HG02610 (cell line): ENCODE results near the gene LEMD1.
A peak's percentile ranks its signal among the peaks of the same experiment; 100 is the strongest.
"Not testable (repeated sequence)": the region's sequence is repeated elsewhere in the genome, so short reads cannot be mapped to it uniquely, and the experiment has no call there.

Experiments
- ATAC-seq: cut with Tn5 transposase; IDR thresholded peaks from one replicate; pipeline ENCODE4 v1.9.1; 2021; ENCODE audit warnings: mild to moderate bottlenecking, moderate library complexity; ENCODE audit not compliant: unreplicated experiment

LEMD1 gene

DNA sequence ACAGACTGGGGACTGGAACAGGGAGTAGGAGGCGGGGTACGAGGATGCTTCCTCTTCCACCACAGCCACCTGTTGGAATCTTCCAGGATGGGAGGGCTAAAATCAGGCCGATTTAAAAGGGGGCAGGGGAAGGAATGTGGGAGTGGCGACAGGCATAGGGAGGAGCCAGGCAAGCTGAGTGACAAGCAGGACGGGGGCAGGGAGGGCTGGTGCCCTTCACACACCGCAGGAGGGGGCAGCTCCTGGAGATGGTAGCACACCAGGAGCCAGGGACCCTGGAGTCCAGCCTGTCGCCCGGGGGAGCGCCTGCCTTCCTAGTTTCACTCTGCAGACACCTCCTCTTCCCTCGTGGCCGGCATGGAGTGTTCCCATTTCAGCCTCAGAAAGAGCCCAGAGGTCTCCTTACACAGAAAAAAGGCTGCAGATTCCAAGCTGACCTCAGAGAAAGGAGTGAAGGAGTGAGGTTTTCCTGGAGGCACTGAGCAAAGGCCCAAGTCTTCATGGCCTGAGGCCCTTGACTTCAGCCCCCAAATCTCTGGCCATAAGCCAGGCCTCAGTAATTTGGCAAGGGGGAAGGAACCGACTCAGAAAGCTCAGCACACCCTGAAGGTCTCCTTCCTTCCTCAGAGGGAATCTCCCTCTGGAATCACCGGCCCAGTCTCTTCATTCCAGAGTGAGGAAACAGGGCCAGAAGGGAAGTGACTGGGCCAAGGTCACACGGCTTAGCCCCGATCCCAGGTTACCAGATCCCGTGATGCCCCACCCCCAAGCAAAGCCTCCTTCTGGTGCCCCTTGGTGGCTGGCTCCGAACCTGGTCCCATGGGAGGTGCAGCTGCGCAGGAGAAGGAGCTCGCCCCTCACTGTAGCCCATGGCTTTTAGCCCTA lies 25.8 kb upstream of the LEMD1 start:
- no peak for ATAC-seq

DNA sequence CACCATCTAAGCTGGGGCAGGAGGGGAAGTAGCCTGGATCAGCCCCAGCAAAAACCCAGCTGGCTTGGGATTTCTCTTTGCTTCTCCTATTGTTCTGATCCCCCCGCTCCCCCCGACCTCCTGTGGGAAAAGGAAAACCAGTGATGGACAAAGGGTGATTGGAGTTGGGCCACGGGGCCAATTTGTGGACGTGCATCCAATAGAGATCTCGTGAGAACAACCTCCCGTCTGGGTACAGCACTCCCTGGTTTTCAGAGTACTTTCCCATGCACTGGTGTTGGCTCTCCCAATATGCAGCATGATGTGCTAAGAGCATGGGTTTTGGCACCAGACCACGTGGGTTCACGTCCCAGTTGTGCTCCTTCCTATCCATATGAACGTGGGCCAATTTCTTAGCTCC lies 25.0 kb upstream of the LEMD1 start:
- ATAC-seq, result no peak

DNA sequence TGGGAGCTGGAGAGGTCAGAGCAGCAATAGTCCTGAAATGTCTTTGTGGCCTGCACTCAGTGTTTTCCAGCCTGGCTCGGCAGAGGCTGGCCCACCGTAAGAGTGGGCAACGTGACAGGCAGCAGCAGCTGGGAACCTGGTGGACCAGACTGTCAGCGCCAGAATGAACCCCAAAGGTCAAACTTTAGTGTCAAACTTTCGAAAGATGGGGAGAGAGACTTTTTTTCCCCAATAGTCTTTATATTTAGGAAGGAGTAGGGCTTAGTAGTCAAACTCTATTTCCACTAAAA lies 23.7 kb upstream of the LEMD1 start:
- ATAC-seq, result no peak

DNA sequence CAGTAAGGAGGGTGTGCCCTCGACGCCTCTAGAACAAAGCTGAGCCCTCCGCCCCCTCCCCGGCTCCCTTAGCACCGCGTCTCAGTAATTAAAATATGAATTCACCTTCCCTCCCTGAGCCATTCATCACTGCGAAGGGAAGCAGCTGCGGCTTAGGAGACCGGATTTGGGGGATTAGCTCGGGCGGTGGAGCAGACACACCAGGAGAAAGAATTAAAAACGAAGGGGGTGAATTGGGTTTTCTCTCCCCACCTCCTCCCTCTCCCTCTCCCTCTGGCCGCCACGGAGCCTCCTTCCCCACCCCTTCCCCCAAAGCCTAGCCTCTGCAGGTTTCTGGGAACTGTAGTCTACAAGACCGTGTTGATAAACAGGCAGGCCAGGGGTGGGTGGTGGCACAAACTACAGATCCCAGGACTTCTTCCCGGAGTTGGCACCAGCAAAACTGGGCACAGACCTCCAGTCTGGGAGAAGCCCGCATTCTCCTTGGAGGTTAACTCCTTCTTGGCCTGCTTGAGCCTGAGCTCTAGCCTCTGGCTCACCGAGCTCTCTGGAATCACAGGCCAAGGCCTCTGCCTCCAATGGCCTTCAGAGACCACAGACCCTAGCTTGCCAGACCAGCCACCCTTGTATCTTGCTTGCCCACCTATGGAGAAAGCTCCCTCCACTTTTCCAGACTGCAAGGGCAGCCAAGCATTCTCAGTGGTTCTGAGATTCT lies 23.2 kb upstream of the LEMD1 start:
- ATAC-seq, result no peak

DNA sequence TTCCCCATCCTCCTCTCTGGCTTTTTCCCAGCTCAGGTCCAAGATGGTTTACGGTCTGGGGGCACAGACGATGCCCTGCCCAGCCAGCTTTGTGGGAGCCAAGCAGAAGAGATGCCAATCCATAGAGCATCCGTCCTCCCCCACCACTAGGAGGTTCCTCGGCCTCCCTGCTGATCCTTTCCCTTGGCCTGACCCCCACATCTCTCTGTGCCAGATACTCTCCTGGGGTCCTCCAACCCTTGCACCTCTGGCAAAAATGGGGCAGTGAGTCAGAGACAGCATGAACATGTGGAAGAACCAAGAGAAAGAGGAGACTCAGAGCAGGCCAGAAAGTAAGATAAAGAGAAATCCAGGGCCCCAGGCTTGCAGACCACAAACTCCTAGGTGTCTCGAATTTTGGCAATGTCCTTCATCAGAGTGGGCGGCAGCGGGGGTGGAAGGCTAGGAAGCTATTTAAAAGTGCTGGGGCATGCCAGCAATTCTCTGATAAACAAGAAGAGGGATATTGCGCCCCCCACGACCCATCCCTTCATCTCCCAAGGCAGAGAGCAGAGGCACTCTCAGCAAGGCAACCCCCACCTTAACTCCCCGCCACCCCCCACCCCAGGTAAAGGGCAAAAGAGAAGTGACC lies 22.6 kb upstream of the LEMD1 start:
- no peak for ATAC-seq

DNA sequence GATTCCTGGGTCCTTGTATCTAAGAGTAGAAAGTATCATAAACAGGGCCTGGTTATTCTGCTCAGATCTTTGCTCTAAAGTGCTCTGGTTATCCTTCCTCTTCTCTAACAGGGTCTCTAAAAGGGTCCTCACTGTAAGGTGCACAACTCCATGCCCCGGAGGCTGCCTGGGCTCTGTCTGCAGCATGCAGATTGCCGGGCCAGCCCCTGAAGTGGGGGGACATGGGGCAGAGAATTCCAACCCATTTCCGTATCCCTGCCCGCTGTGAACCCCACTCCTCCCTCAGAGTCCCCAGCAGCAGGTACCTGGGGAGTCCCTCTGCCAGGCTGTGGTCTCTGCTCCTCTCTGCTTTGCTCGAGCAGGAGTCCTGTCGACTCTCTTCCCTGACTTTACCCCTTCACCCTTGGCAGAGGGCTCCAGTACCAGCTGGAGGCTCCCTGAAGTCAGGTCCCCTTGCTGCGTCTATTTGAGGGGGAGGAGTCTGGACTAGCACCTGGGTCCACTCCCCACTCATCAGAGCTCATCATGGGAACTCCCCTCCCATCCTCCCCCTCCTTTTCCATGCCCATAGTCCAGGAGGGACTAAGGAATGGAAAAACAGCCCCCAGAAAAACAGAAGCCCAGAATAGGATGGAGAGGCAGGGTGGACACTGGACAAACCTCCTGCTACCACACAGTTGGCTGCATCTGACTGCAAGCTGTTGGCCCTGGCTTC lies 21.9 kb upstream of the LEMD1 start:
- ATAC-seq, result no peak

DNA sequence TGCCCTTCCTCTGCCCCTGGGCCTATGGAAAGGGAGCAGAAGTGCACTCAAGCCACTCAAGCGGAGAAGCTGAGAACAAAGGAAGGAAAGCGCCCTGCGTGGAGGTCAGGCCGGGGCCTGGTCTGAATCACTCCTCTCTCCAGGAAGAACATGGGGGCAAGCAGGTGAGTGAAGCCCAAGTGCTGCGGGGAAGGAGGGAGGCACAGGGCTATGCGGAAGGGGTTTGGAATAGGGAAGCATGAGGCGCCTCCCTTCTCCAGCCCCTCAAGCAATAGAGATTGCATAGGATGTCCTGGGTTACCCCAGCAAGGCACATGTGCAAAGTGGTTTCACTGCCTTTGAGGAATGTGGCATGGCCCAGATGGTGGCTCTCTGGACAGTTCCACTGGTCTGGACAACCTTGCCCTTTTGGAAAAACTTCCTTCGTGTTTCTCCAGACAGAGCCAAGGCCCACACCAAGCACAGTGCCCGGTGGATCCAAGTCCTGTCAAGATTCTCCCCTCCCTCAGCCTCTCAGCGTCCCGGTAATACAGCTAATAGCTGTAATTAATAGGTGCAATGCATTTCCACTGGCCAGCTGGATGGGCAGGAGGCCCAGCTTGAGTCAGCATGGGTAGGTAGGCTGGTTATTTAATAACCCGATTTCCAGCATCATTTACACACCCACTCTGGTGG lies 20.3 kb upstream of the LEMD1 start:
- ATAC-seq, result no peak

DNA sequence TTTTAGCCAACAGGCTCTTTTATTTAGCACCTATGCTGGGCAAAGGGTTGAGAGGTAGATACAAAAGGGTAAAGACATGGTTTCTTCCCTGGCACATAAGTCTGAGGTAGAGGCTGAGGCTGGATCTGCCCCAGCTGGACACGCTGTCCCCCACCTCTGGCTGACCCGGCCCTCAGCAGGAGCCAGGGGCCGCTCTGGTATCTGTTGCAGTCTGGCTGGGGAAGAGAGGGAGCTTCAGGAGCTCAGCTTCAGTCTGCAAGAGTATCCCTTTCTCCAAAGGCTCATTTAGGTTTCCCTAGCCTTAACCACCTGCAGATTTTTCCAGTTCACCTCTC lies 19.8 kb upstream of the LEMD1 start:
- ATAC-seq, result no peak

DNA sequence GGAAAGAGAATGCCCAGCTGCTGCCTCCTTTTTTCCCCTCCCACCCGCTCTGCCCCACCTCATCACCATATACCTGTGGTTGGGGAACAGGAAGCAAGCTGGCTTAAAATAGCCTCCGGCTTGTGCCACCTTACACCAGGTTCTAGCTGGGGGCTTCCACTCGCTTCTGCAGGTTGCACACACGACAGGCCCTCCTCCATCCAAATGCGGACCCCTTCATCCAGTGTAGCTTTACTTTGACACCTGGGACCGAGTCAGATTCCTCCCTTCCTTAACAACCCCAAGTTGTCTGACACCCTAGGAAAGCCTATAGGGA lies 19.4 kb upstream of the LEMD1 start:
- ATAC-seq, result no peak

DNA sequence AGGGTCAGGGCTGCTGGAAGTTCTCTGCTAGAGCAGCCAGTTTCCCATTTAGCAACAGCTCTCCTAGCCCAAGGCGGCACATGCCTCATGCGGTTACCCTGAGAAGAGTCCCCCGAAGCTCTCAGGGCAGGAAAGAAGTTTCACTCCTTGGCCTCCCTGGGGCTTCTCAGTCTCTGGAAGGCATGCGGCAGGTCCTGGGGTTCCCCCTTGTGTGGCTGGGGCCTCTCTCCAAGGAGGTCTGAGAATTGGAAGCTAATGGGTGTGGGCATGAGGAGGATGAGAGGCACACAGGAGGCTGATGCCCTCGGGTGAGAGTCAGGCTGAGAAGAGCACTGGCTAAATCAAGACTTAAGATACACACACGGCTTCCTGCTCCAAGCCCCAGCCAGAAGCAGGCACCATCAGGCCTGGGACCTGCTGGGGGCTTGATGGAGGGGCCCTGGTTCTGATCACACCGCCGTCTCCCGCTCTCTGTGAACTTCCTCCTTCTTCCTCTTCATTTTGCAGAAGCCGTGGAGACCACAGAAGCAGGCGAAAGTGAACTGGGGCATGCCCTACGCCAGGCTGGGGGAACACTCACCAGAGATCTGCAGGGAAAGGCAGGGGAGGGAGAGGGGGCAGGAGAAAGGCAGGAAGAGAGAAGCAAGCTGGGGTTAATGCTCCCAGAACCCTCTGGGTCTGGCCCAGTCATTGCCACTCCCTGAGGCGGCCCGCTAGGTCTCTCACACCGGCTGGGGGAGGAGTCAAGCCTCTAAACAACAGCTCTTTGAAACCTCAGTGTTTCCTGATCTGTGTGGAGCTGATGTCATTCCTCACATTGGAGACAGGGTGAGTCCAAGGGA lies 18.8 kb upstream of the LEMD1 start:
- peak; percentile 71 for ATAC-seq

DNA sequence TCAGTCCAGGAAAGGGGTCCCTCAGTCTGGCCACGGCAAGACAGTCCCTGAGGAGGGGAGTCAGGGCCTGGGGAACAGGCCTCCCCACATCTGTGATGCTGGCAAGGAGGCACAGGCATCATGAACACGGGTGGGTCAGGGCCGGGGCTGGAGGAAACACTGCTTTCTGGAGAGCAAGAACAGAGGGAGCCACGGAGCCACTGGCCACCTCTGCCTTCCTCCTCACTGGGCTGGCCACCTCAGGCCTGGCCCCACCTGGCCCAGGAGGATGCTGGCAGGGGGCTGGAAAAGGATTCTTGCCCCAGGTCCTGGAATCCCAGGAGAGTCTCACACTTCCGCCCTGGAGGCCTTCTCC lies 18.2 kb upstream of the LEMD1 start:
- ATAC-seq, result no peak

DNA sequence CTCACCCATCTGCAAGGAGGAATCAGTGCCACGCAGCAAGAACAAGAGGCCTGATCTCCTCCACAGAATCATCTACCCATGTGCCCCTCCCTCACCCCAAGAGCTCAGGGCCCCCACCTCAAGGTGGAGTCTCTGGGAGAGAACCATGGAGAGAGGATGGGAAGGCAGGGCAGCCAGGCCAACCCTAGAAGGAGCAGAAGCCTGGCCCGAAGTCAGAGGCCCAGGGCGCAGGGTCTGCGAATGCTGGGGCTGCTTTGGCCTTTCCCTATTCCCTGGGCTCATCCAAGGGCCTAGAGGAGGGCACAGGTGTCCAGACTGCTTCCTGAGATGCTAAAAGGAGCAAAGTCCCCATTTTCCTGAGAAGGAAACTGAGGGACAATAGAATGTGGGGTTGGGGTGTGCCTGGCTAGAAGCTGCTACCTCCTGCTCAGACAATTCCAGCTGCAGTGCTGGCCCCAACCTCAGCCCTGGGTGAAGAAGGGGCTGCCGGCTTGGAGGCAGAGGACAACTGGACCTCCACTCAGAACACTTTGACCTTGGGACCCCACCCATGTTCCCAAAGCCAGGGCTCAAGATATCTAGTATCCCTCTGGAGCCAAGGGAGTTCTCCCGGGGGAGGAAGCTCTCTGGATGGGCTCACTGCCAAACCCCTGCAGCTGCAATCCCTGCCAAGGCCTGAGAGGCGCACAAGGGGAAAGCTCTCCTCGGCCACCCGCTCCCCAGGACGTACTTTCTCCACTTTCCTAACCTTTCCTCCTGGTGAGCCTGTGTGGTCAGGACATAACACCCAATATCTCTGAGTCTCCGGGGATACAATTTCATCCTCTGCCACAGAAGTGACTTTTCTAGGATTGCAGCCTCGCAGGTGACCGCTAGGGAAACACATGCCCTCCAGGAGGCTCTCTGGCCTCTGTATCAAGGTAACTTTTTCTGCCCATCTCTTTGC lies 16.6 kb upstream of the LEMD1 start:
- ATAC-seq, result no peak

DNA sequence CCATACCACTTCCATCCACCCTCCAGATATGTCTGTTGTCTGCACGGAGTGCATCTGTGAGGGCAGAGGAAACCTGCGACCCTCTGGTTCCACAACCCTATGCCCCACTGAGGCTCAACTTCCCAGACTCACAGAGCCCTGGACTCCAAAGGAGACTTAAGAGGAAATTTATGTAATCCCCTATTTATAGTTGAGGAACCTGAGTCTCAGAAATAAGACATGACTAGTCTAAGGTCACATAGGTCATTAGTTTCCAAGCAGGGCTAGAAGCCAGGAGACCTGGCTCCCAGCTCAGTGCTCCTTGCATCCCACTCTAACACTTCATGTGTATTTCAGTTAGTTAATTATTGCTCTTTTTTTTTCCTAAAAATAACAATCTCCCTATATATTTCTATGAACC lies 15.7 kb upstream of the LEMD1 start:
- ATAC-seq, result no peak

DNA sequence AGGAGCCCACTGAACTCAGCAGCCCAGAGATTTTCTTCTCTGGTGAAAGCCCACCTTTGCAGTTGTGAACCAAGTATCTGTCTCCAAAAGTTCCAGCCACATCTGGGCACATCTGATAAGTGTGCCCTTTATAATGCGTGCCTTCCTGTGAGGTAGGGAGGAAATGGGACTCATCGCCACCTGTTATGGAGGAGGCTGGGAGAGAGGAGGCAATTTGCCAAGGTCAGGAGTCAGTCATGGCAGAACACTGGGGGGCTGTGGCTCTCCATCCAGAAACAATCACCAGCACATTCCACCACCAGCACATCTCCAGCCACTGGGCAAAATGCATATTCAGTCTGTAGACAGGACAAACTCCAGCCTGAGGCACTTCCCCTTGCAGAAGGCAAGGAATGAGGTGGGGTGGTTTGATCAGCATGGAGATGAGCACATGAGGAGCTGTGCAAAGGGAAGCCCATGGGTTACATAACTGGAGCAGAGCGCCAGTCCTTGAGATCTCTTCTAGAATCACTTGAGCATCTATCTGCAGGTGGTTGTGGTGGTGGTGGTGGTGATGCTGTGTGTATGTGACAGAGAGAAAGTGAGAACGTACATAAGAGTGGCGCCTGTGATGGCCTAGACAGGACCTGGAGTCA lies 15.0 kb upstream of the LEMD1 start:
- ATAC-seq, result no peak

DNA sequence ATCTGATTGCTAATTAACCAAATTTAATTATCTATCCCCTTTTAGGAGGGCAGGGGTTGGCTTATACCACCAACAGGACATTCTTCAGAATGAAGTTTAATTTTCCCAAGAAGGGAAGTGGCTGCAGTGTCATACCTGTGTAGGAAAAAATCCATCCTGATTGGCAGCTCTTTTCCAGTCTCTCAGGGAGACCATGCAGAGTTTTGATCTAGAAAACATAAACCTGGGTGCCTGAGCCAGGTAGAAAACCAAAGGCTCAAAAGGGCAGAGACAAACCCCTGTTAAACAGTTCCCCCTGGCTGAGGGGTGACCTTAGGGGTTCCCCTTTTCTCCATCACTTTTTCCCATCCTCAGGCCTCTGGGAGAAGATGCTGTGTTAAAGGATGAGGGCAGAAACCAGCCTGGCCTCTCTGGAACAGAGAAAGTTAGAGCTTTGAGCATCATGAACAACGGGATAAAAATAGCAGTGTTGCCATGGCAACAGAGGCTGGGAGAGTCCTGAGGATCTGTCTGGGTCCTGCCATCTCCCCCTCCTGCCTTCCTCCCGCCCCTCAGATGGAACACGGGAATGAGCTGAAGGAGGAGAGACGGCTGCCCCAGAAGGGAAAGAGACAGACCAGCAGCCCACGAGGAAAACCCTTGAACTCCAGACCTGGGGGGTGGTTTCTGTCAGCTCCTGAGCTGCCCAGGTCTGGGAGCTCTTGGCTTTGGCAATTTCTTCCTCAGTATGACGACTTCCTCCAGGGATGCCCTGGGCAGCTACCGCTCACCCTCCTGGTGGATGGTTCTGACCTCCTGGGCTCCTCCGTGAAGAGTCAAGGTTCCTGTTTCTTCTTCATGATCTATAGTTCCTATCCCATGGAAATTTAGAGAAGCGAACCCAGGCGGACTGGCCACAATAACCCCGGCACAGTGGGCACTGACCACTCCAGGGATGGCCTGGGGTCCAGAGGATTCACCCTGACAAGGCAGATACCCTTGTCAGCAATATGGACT lies 14.0 kb upstream of the LEMD1 start:
- no peak for ATAC-seq

DNA sequence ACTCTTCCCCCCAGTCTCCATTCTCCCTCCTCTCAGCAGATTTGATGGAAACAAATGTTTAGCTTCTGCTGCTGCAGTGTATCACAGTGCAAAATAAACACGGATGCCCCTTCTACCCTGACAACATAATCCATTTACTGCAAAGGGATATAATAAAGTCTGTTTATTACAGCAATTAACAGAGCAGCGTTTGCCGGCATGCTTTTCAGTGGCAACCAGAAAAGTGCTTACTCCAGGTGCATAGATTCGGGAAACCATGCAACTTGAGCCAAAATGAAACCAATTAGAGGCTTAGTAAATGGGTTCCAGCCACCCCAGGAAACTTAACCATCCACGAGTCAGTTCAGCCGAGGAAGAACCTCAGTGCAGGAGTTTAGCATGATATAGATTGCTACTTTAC lies 12.9 kb upstream of the LEMD1 start:
- ATAC-seq, result no peak

DNA sequence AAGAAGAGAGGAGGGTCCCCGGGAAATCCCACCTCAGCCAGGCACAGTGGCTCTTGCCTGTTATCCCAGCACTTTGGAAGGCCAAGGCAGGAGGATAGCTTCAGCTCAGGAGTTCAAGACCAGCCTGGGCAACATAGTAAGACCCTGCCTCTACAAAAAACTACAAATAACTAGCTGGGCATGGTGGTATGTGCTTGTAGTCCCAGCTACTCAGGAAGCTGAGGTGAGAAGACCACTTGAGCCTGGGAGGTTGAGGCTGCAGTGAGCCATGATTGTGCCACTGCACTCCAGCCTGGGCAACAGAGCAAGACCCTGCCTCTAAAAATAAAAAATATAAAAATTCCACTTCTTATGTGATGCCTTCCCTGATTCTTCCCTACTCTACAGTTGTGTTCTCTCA lies 10.8 kb upstream of the LEMD1 start:
- ATAC-seq, result not testable (repeated sequence)

DNA sequence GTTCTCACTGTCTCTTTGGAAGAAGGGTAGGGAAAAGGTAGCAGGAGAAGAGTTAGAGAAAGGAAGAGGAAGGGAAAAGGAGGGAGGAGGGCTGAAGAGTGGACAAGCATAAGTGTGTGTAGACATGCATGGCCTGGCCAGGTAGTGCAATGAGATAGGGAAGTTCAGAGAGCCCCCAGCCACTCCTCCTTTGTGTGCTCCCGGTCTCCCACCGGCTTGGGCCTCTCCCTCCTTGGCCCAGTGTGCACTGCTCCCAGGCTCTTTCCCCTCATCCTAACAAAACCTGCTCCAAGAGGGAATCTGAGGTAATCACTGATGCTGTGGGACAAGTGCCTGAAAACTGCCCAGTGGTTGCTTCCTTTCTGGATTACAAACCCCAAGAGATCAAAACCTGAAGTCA lies 10.3 kb upstream of the LEMD1 start:
- ATAC-seq, result no peak
